Fibroblast of villous mesenchyme (primary cell): ENCODE results near the gene MYBPH. TPM values are rescaled to one million over a fixed set of nuclear protein-coding genes. Genes with fewer than 3 reads are reported as not detected.

Experiments
- DNase-seq: peaks from one replicate; pipeline ENCODE4 v3.0.0-alpha.2; 2010; ENCODE audit warnings: low read depth
- H3K4me3 ChIP-seq: 2 replicates; pipeline ENCODE4 v1.5.1; 2011; ENCODE audit warnings: low read depth, mild to moderate bottlenecking, low read length
- CTCF ChIP-seq: IDR thresholded peaks from 2 replicates; pipeline ENCODE4 v1.5.1; 2012; ENCODE audit warnings: low read depth, mild to moderate bottlenecking, low read length; ENCODE audit not compliant: insufficient read depth
- total RNA-seq: library from RNA; depleted of rRNA; stranded (reverse); fragments of >200 nt; gene quantifications from 2 replicates; pipeline ENCODE4 v1.2.3, GENCODE V29; 2012

MYBPH gene
- total RNA-seq, 1 donor: 0.43 TPM

GRCh38 chr1:203182387-203182953 is 6.8 kb upstream of the MYBPH start:
- TF ChIP-seq CTCF: no peak

GRCh38 chr1:203181586-203182386 is 6.2 kb upstream of the MYBPH start:
- DNase-seq: no peak

More at GRCh38 chr1:203182387-203182953, 6.8 kb upstream of the MYBPH start:
- no peak for DNase-seq
- H3K4me3 ChIP-seq: no peak overlapping the region

GRCh38 chr1:203180611-203181330 is 5.1 kb upstream of the MYBPH start:
- no peak for TF ChIP-seq CTCF
- no peak overlapping the region for H3K4me3 ChIP-seq

More at GRCh38 chr1:203181586-203182386, 6.2 kb upstream of the MYBPH start:
- H3K4me3 ChIP-seq: no peak overlapping the region
- TF ChIP-seq CTCF: no peak

GRCh38 chr1:203179667-203180005 is 4.0 kb upstream of the MYBPH start:
- no peak overlapping the region for H3K4me3 ChIP-seq
- no peak for DNase-seq
- no peak for TF ChIP-seq CTCF

More at GRCh38 chr1:203180611-203181330, 5.1 kb upstream of the MYBPH start:
- no peak for DNase-seq

GRCh38 chr1:203178821-203179666 is 3.4 kb upstream of the MYBPH start:
- TF ChIP-seq CTCF: no peak
- no peak for DNase-seq
- H3K4me3 ChIP-seq: no peak overlapping the region

- DNase-seq: peak; percentile 11
- TF ChIP-seq CTCF: no peak
- no peak overlapping the region for H3K4me3 ChIP-seq
These were observed 2.5 kb upstream of the MYBPH start for GRCh38 chr1:203178083-203178482.
